ENCODE data around the gene IPO11.

DNA sequence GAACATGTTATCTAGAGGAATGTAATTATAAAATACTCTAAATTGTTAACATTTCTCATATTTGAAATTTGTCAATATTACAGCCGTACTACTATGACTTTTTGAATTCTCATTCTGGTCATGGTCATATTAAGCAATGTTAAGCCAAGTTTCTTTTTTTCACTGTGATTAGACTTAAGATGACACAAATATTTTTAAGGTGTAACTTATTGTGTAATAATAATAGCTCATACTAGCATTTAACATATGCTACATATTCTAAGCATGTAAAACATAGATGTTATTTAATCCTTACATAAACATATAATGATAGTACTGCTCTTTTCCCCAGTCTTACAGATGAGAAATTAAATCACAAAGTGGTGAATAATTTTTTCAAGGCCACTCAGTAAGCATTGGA, 130.2 kb downstream of the IPO11 start:
- TF ChIP-seq, protein P1, sequence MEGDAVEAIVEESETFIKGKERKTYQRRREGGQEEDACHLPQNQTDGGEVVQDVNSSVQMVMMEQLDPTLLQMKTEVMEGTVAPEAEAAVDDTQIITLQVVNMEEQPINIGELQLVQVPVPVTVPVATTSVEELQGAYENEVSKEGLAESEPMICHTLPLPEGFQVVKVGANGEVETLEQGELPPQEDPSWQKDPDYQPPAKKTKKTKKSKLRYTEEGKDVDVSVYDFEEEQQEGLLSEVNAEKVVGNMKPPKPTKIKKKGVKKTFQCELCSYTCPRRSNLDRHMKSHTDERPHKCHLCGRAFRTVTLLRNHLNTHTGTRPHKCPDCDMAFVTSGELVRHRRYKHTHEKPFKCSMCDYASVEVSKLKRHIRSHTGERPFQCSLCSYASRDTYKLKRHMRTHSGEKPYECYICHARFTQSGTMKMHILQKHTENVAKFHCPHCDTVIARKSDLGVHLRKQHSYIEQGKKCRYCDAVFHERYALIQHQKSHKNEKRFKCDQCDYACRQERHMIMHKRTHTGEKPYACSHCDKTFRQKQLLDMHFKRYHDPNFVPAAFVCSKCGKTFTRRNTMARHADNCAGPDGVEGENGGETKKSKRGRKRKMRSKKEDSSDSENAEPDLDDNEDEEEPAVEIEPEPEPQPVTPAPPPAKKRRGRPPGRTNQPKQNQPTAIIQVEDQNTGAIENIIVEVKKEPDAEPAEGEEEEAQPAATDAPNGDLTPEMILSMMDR (IDR thresholded peaks at IDR 0.05 in 4 of 5, conservative IDR thresholded peaks at IDR 0.05 in 1 of 5) = no peak
- no peak for TF ChIP-seq POLR2A (IDR thresholded peaks at IDR 0.05)
